ENCODE measurements around the gene DCX. TPM values are rescaled to one million over a fixed set of nuclear protein-coding genes. Genes with fewer than 3 reads are reported as not detected.

The DCX gene
- total RNA-seq, result not detected

DNA sequence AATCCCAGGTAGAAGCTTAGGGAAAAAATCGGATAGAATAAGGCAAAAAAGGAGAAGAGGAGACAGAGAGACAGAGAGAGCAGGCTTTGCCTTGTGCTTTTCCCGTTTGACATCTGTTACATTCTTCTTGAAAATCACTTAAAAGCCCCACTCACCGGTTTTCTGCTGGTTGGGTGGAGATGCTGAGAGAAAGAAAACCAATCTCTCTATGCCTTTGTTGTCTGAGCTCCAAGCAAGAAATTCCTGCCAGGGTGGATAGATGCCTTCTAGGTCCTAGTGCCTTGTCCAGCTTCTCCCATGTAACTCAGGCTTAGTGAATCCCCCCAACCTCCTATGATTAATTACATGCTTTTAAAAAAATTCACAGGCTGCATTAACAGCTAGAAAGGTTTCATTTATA is at the start of gene DCX:
Gene DCX, minus strand, starts transcription at position 210 of the 400 bp plus-strand sequence. CDS start 1,794 bp downstream, outside the sequence.
- ATAC-seq (ENCODE audit: low FRiP score) (no peak), DNase-seq (ENCODE audit: low spot score) (no peak)
- TF ChIP-seq, protein P1, sequence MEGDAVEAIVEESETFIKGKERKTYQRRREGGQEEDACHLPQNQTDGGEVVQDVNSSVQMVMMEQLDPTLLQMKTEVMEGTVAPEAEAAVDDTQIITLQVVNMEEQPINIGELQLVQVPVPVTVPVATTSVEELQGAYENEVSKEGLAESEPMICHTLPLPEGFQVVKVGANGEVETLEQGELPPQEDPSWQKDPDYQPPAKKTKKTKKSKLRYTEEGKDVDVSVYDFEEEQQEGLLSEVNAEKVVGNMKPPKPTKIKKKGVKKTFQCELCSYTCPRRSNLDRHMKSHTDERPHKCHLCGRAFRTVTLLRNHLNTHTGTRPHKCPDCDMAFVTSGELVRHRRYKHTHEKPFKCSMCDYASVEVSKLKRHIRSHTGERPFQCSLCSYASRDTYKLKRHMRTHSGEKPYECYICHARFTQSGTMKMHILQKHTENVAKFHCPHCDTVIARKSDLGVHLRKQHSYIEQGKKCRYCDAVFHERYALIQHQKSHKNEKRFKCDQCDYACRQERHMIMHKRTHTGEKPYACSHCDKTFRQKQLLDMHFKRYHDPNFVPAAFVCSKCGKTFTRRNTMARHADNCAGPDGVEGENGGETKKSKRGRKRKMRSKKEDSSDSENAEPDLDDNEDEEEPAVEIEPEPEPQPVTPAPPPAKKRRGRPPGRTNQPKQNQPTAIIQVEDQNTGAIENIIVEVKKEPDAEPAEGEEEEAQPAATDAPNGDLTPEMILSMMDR (IDR thresholded peaks at IDR 0.05), result no peak

DNA sequence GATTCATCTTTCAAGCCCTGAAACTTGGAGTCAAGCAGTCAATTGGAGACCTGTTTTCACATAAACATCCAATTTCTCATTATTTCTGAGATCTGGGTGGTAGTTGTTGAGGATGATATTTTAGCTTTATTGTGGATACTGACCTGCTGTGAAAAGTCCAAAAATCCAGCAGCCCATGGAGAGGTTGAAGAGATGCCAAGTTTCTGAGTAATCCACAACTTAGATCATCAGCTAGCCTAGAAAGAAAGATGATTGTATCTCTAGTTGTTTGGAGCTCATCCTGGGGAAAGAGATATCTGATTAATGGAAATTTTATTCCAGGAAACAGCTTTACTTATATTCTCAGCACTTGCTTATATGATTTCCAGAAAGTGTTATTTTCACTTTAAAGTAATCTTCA is 48.6 kb upstream of the DCX start:
- TF ChIP-seq, protein P1 (IDR thresholded peaks at IDR 0.05), result no peak
- DNase-seq (ENCODE audit: low spot score) (no peak), ATAC-seq (ENCODE audit: low FRiP score) (no peak)

DNA sequence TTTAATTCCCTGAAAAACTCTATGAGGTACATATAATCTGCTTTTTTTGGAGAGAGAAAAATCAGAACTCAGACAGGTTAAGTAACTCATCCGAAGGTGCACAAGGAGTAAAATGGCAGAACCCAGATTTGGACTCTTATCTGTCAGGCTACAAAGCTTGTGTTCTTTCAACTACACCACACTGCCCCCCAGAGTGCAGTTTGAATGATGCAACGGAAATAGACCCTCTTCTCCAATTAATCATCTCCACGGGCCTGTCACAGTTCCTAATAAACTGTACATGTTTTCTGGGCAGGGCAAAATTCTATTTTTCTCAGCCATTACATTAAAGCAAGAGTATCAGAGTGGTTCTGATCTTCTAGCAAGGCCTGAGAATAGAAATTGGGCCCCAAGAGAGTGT is 35.3 kb upstream of the DCX start:
- ATAC-seq (ENCODE audit: low FRiP score), result no peak
- no peak for DNase-seq (ENCODE audit: low spot score)
- TF ChIP-seq, protein P1 (IDR thresholded peaks at IDR 0.05), result no peak

DNA sequence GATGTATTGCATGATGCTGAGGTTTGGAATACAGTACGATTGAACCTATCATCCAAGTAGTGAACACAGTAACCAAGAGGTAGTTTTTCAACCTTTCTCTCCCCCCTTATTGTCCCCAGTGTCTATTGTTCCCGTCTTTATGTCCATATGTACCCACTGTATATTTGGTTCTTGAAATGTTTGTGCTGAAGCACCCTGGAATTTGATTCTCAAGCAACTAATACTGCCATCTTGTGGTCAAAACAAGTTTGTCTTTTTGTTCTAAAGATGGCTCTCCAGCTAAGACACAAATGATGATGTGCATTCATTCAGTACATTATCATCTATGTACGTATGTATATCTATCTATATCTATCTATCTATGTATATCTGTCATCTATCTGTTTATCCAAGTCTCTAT is 33.5 kb upstream of the DCX start:
- no peak for DNase-seq (ENCODE audit: low spot score)
- TF ChIP-seq, protein P1 (IDR thresholded peaks at IDR 0.05), result no peak
- ATAC-seq (ENCODE audit: low FRiP score), result no peak

DNA sequence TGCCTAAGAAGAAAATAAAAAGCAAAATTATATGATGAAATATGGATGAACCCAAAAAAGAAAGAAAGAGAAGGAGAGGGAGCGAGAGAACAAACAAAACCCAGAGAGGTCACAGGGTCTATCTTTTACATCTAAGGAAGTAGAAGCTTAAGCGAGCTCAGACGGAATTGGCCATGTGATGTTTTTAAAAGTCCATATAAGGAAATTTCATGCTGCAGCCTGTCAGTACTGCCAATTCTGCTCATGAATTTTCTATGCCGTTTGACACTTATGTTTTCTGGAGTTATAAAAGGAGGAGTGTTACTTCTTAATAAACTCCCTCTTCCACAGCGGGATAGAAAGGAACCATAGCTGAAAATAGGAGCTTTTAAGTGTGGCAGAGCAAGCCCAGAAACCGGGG is 32.9 kb upstream of the DCX start:
- no peak for DNase-seq (ENCODE audit: low spot score)
- ATAC-seq (ENCODE audit: low FRiP score), result no peak
- TF ChIP-seq, protein P1 (IDR thresholded peaks at IDR 0.05), result no peak

DNA sequence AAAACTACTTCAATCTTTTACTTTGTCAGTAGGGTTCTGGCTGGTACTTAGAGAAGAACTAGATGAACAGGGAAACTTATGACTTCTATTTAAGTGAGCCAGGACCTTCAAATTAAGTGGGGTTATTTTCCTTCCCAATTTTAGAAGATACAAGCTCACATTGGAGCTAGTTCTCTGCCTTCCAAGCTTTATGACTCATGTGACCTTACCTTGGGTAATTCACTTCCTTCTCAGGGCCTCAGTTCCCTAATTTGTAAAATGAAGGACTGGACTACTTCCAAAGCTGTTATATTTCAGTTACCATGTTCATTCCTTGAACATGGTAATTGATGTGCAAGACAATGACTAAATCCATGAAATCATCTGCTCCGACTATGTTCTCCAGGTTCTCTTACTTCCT is 32.0 kb upstream of the DCX start:
- no peak for DNase-seq (ENCODE audit: low spot score)
- no peak for ATAC-seq (ENCODE audit: low FRiP score)
- TF ChIP-seq, protein P1 (IDR thresholded peaks at IDR 0.05), result no peak

DNA sequence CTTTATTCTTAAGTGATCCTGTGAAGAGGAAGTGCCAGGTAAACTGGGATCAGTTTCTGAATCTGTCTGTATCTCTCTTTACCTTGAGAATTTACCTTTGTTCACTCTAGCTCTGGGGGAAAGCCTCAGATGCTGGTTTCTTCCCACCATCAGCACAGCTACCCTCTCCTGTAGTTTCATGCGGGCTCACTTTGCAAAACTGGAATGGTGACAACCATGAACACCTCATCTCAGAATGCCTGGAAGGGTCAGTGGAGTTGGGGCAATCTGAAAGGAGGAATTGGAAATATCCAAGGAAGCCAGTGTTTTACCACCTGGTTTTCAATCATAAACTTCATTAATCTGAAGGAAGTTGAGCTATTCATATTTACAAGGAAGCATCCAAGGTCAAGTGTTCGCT is 30.8 kb upstream of the DCX start:
- TF ChIP-seq, protein P1 (IDR thresholded peaks at IDR 0.05), result no peak
- DNase-seq (ENCODE audit: low spot score) (no peak), ATAC-seq (ENCODE audit: low FRiP score) (no peak)
